ENCODE data around the gene FLNB. TPM values are rescaled to one million over a fixed set of nuclear protein-coding genes. Genes with fewer than 3 reads are reported as not detected.

The FLNB gene
- total RNA-seq, 4 donors from 2014 or later: 164 to 258 (median 242) TPM

DNA sequence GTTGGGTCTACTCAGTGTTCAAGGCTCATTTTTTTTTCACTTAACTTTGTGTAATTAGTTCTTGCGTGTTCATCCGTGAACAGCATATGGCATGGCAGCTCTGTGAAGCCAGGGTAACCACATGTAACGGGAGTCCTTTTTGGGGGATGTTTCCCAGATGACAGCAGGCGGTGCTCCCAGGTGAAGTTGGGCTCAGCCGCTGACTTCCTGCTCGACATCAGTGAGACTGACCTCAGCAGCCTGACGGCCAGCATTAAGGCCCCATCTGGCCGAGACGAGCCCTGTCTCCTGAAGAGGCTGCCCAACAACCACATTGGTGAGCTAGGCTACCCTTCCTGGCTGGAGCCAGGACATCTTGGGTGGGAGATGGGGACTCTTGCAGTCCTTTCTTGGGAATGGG lies 139.8 kb downstream of the FLNB start:
- no peaks in the 10 kb centered on the region for H3K9me3 ChIP-seq
- 99% methylated on average over 9 of the region's 9 CpGs for WGBS, 2 donors
- H3K4me1 ChIP-seq: peaks cover 10 to 12% of the 10 kb centered on the region in 2 donors
- no peak overlapping the region for H3K27ac ChIP-seq
- DNase-seq: no peak
- no peak overlapping the region for H3K4me3 ChIP-seq (replicated peaks in 1 of 3)
- H3K27me3 ChIP-seq: no peaks in the 10 kb centered on the region
- TF ChIP-seq, protein P1, sequence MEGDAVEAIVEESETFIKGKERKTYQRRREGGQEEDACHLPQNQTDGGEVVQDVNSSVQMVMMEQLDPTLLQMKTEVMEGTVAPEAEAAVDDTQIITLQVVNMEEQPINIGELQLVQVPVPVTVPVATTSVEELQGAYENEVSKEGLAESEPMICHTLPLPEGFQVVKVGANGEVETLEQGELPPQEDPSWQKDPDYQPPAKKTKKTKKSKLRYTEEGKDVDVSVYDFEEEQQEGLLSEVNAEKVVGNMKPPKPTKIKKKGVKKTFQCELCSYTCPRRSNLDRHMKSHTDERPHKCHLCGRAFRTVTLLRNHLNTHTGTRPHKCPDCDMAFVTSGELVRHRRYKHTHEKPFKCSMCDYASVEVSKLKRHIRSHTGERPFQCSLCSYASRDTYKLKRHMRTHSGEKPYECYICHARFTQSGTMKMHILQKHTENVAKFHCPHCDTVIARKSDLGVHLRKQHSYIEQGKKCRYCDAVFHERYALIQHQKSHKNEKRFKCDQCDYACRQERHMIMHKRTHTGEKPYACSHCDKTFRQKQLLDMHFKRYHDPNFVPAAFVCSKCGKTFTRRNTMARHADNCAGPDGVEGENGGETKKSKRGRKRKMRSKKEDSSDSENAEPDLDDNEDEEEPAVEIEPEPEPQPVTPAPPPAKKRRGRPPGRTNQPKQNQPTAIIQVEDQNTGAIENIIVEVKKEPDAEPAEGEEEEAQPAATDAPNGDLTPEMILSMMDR (IDR thresholded peaks at IDR 0.05): no peak
- TF ChIP-seq POLR2A (IDR thresholded peaks at IDR 0.05): no peak
- peaks cover 58 to 62% of the 10 kb centered on the region in 2 donors for H3K36me3 ChIP-seq
- intact Hi-C loops (cut with DNase I): no loop called here

DNA sequence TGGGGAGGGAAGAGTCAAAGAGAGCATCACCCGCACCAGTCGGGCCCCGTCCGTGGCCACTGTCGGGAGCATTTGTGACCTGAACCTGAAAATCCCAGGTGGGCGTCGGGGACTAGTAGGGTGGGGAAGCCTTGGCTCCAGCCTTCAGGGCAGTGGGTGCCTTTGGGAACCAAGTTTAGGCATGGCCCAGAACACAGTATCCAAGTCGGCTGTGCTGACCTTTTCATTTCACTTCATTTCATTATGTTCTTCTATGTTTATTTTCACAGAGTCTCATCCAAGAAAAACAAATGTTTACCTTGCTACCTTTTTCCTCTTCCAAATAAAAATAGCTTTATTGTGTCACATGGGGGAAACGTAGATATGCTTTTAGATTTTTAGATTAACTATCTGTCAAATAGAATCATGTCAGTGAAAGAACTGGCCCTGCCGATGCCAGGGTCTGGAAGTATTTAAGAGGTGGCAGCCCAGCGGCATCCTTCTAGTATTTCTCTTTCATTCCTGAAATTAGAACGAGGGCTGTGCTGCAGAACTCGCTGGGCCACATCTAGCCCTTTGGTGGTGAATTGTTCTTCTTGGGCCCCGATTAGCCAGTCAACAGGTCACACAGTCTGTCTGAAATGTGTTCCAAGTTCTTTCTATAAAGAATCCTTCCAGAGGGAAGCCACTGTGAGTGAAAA lies 142.0 kb downstream of the FLNB start:
- no peaks in the 10 kb centered on the region for H3K9me3 ChIP-seq
- intact Hi-C loops (cut with DNase I): no loop called here
- DNase-seq: no peak
- H3K27ac ChIP-seq: no peak overlapping the region
- H3K27me3 ChIP-seq: no peaks in the 10 kb centered on the region
- peaks cover 66 to 73% of the 10 kb centered on the region in 2 donors for H3K36me3 ChIP-seq
- H3K4me3 ChIP-seq (replicated peaks in 1 of 3): no peak overlapping the region
- peaks cover 4 to 9% of the 10 kb centered on the region in 2 donors for H3K4me1 ChIP-seq
- TF ChIP-seq POLR2A (IDR thresholded peaks at IDR 0.05): no peak
- TF ChIP-seq, protein P1 (IDR thresholded peaks at IDR 0.05): no peak
- 89 to 90% methylated on average over 14 of the region's 14 CpGs for WGBS, 2 donors

DNA sequence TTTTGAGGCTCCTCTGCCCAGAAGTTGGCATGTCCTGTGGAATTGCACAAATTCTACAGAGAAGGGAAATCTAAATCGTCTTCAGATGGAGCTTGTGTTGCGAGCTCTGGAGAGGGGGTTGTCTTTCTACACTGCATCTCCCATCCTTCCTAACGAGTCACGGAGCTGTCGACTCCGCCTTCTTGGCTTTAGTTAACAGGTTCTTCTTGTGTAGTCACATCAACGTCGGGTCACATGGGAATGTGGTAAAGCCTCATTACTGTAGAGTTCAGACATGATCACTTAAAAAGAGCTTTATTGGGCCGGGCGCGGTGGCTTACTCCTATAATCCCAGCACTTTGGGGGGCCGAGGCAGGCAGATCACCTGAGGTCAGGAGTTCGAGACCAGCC lies 142.6 kb downstream of the FLNB start:
- Histone ChIP-seq H3K9me3 (no peaks in the 10 kb centered on the region), H3K36me3 (peaks cover 64 to 69% of the 10 kb centered on the region in 2 donors), H3K4me3 (replicated peaks in 1 of 3) (no peak overlapping the region), H3K27me3 (no peaks in the 10 kb centered on the region), H3K27ac (peak overlapping the region in 1 of 3 donors; percentile 14), H3K4me1 (peaks cover 8 to 12% of the 10 kb centered on the region in 2 donors)
- DNase-seq: no peak
- TF ChIP-seq POLR2A (IDR thresholded peaks at IDR 0.05): no peak
- TF ChIP-seq, protein P1 (IDR thresholded peaks at IDR 0.05): no peak
- intact Hi-C loops (cut with DNase I): no loop called here
- WGBS, 2 donors: 92 to 93% methylated on average over 13 of the region's 13 CpGs

DNA sequence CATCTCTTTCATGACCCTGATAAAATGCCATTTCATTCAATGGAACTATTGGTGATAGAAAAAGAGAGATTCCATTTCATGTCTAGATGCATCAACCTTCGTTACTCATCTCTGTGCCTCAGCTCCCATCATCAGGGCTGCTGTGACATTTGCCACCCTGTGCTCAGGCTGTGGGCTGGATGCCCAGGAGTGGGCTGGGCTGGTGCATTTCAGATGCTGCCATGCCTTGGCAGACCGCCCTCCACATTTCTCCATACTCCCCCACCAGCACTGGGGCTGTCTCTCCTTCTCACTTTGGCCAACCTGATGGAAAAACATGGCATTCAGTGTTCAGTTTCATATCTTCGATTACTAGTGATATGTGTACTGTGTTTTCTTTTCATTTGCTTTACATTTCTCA lies 143.4 kb downstream of the FLNB start:
- no peak overlapping the region for H3K27ac ChIP-seq
- no peak for TF ChIP-seq POLR2A (IDR thresholded peaks at IDR 0.05)
- TF ChIP-seq, protein P1 (IDR thresholded peaks at IDR 0.05): no peak
- peaks cover 56 to 72% of the 10 kb centered on the region in 2 donors for H3K36me3 ChIP-seq

DNA sequence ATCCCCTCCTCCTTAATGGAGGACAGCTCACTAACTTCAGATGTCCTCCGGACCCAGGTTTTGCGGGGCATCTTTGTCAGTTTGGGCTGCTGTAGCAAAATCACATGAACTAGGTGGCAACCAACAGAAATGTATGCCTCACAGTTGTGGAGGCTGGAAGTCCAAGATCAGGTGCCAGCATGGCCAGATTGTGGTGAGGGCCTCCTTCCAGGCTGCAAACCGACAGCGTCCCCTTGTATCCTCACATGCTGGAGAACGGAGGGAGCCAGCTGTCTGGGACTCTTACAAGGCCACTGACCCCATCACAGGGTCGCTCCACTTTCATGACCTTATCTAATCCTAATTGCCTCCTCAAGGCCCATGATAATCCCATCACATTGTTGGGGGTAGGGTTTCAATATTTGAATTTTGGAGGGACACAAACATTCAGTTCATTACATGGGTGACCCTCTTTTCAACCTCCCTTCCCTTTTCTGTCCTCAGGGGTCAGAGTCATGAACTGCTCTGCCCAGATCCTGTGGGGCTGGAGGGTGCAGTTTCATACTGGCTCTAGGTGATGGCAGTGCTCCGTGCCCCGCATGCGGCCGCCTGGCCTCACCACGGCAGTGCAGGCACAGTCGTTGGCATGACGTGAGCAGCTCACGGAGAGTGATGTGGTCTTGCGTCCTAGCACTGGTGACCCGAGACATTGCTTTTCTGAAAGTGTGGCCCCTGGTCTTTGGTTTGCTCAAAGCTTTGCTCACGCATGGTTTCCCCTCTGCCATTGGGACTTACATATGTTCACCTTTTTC lies 144.2 kb downstream of the FLNB start:
- intact Hi-C loops (cut with DNase I): no loop called here
- peaks cover 48 to 65% of the 10 kb centered on the region in 2 donors for H3K36me3 ChIP-seq
- TF ChIP-seq, protein P1 (IDR thresholded peaks at IDR 0.05): no peak
- TF ChIP-seq POLR2A (IDR thresholded peaks at IDR 0.05): no peak
- H3K27ac ChIP-seq: no peak overlapping the region
- DNase-seq: no peak
- no peaks in the 10 kb centered on the region for H3K9me3 ChIP-seq
- 91 to 95% methylated on average over 17 of the region's 17 CpGs for WGBS, 2 donors
- peaks cover 19 to 20% of the 10 kb centered on the region in 2 donors for H3K4me1 ChIP-seq
- no peak overlapping the region for H3K4me3 ChIP-seq (replicated peaks in 1 of 3)
- H3K27me3 ChIP-seq: no peaks in the 10 kb centered on the region

More for the DNA sequence above, 143.4 kb downstream of the FLNB start:
- no peak for DNase-seq
- peaks cover 16% of the 10 kb centered on the region in 2 donors for H3K4me1 ChIP-seq
- intact Hi-C loops (cut with DNase I): no loop called here
- no peaks in the 10 kb centered on the region for H3K27me3 ChIP-seq
- H3K4me3 ChIP-seq (replicated peaks in 1 of 3): no peak overlapping the region
- WGBS, 2 donors: 91 to 97% methylated on average over 3 of the region's 3 CpGs
- no peaks in the 10 kb centered on the region for H3K9me3 ChIP-seq

All from thyroid gland (tissue), 4 donors.